GM21717 (cell line): ENCODE measurements around the gene TTC28.
"Not testable (repeated sequence)": the region's sequence is repeated elsewhere in the genome, so short reads cannot be mapped to it uniquely, and the experiment has no call there.

Experiments
- ATAC-seq: cut with Tn5 transposase; IDR thresholded peaks from one replicate; pipeline ENCODE4 v1.9.1; 2021; ENCODE audit warnings: mild to moderate bottlenecking, moderate library complexity; ENCODE audit not compliant: unreplicated experiment

Gene TTC28

GRCh38 chr22:28679611-28680287, at the start of gene TTC28:
Gene TTC28 (minus strand): TSS chr22:28679840. CDS start chr22:28679723, 117 bp downstream.
- not testable (repeated sequence) for ATAC-seq

- no peak for ATAC-seq
Observed at GRCh38 chr22:28728621-28729313, 49.1 kb upstream of the TTC28 start.

DNA sequence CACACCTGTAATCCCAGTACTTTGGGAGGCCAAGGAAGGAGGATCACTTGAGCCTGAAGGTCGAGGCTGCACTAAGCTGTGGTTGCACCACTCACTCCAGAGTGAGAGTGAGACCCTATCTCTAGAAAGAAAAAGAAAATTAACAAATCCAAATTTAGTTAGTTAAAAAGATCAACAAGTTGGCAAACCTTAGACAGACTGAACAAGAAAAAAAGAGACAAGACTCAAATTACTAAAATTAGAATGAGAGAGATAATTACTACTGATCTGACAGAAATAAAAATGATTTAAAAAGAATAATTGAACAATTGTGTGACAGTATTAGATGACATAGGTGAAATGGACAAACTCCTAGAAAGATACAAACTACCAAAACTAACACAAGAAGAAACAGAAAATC, 48.4 kb upstream of the TTC28 start:
- no peak for ATAC-seq

DNA sequence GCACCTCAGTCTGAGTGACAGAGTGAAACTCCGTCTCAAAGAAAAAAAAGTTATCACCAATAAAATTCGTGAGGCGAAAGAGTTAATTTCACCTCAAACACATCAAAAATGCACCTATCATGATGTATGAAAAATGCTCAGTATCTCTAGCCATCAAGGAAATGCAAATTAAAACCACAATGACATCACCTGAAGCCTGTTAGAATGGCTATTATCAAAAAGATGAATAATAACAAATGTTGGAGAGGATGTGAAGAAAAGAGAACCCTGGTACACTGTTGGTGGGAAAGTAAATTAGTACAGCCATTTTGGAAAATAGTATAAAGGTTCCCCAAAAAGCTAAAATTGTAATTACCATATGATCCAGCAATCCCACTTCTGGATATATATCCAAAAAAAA, 38.4 kb upstream of the TTC28 start:
- no peak for ATAC-seq

DNA sequence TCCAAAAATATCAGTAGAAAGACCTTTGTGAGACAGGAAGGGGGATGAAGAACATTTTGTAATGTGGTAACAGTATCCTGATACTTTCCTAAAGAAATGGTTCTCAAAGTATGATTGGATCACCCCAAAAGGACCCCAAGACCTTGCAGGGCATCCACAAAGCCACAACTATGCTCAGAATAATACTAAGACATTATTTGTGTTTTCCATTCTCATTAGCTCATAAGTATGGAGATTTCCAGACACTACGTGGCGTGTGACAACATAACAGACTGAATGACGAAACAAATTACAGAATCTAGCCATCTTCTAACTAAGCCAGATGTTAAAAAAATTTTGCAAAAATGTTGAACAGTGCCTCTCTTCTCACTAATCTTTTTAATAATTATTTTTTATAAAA, 37.0 kb upstream of the TTC28 start:
- no peak for ATAC-seq

DNA sequence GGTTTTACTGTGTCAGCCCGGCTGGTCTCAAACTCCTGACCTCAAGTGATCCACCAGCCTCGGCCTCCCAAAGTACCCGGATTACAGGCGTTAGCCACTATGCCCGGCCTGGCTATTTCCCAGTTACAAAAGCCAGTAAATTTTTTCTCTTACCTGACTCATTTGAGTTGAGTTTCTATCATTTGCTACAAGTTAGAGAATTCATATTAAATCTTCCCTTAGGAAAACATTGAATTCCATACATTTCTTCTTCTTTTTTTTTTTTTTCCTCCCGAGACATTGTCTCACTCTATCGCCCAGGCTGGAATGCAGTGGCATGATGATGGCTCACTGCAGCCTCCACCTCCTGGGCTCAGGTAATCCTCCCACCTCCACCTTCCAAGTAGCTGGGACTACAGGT, 36.0 kb upstream of the TTC28 start:
- ATAC-seq: no peak

DNA sequence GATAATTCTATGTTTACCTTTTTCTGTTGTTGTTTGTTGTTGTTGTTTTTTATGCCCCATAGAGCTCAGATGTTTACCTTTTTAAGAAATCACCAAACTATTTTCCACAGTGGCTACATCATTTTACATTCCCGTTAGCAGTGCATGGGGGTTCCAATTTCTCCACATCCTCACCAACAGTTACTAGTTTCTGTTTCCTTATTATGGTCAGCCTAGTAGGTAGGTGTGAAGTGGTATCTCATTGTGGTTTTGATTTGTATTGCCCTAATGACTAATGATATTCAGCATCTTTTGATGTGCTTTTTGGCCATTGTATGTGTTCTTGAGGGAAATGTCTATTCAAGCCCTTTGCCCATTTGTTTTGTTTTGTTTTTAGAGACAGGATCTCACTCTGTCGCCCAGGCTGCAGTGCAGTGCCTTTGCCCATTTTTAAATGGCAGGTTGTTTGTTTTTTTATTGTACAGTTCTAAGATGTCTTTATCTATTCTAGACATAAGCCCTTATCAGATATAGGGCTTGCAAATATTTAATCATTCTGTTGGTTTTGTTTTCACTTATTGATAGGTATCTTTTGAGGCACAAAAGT, 34.5 kb upstream of the TTC28 start:
- ATAC-seq: no peak

DNA sequence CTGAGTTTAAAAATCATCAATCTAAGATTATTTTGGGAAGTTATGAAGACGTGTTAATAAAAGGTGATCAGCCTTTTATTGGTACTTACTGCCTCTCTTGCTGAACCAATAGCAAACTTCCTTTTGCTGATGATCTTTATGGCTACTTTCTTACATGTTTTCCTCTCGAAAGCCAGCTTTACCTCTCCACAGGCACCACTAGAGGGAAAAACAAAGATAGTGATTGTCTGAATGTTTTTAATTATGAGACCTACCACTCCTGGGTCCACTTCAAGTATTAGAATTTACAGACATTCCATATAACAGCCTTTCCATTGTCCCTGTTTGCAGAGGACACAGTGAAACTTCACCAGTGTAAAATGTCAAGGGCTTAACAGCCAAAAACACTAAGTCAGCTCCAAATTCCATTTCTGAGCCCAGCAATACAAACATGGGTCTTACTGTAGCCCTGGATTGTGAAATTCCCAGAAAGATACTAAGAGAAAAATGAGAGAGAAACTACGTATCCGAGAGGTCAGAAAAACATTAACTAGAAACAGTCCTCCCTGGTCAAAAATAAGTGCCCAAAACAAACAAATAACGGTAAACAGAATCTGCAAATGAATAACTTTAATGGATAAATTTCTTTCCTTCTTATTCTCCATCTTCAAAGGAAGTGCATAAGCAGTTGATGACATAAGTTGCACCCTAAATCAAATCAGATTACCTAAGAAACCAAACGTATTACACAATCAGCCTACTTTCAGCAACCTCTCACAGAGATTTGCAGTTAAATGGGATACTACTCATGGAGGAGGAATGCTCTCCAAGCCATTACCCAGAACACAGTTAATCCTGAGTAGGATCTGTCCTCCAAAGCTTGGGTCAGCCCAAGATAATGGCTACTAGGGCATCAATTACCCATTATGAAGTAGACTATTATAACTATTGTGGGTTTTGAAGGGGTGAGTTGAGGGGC, 32.5 kb upstream of the TTC28 start:
- ATAC-seq: no peak

DNA sequence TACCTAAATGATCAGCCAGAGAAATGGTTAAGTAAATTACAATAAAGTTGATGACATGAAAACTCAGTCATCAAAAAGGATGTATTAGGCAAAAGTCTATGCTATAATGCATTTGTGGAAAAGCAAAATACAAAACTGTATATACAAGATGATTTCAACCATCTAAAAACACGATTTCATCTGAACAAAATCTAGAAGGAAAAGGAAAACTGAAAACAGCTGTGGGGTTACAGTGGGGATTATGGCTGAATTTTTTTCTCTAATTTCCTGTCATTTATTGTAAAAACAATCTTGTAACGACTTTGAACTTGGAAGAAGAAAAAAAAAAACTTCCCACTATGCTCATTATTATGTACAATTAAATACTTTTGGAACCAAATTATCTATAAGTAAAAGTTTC, 31.7 kb upstream of the TTC28 start:
- ATAC-seq: no peak

GRCh38 chr22:28710576-28711191, 31.0 kb upstream of the TTC28 start:
- ATAC-seq: no peak

DNA sequence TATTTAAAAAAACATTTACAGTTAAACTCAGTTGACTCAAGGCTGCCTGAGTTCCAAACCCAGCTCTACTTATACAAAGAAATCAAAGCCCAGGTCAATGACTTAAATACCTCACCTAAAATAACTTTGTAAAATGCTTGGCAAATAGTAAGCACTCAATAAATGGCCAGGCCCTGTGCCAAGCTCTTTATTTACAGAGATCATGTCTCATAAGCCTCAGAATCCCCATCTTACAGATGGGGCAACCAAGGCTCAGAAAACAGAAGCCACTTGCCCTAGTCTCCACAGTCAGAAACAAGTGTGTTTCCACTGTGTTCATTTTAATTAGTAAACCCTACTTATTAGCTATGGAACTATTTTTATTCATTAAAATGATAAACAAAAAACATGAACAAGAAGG, 30.5 kb upstream of the TTC28 start:
- ATAC-seq: no peak

DNA sequence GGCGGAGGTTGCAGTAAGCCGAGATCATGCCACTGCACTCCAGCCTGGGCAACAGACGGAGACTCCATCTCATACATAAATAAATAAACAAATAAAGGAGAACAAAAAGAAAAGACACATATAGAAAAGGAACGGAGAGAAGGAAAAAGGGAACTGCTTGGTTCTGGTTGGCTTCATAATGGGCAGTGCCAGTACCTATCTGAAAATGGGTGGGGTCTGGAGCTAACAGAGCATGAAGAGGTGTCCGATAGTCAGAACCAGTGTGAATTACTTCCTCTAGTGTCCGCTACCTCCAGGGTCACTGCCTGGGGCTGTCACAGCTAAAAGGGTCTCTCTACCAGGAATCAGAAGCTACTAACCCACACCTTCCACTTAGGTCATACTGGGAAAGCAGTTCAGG, 27.2 kb upstream of the TTC28 start:
- ATAC-seq: no peak

DNA sequence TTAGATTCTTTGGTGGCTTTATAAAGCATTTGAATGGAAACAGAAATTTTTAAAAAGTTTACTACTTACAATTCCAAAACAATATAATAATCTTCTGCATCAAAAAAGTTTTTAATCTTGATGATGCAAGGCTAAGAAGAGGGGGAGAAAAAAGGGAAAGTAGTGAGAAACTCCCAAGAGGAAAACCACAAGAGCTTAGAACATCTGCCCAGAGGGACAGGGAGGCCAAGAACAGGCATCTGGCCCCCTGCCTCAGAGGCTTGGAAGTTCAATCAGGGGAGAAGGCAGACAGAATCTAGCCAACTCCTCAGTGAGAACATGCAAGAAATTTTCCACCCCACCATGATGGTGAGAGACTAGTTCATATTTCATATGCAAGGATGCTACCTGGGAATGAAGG, 23.8 kb upstream of the TTC28 start:
- no peak for ATAC-seq

DNA sequence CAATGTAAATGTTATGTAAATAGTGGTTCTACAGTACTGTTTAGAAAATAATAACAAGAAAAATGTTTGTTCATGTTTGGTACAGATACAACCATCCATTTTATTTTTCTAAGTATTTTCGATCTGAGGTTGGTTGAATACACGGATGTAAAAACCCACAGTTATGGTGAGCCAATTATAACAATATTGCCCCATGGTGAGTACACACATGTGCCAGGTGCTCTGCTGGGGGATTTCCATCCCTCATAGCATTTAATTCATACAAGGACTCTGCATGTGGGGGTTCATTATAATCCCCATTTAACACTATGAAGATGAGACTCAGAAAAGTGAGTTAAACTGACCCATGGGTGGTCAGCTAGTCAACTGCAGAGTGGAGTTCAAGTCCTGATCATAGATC, 23.3 kb upstream of the TTC28 start:
- no peak for ATAC-seq

GRCh38 chr22:28693041-28693760, 13.6 kb upstream of the TTC28 start:
- ATAC-seq: not testable (repeated sequence)

DNA sequence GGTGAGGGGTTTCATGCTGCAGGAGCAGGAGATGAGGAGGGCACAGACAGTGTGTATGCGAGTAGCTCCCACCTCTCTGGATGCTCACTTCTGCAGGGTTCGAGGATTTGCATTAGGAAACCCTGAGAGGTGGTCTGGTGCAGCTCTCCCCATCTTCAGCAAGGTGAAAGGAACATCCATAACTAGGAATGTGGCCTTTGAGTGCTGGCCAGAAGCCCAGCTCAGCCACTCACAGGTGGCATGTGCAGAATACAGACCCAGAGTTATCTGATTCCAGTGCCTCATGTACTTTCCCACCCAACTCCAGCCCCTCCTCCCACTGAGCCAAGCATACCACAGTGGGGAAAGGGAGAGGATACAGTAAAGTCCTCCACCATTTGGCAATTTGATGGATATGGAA, 10.2 kb upstream of the TTC28 start:
- not testable (repeated sequence) for ATAC-seq

- ATAC-seq: not testable (repeated sequence)
Observed at GRCh38 chr22:28682966-28683365, 3.3 kb upstream of the TTC28 start.

- not testable (repeated sequence) for ATAC-seq
Observed at GRCh38 chr22:28680813-28681490, 1.3 kb upstream of the TTC28 start.

GRCh38 chr22:28678778-28679610, 646 bp downstream of the TTC28 start:
- not testable (repeated sequence) for ATAC-seq
